Activated CD4-positive, alpha-beta T cell treated with anti-CD3 and anti-CD28 coated beads, Interleukin-2, amount 10 ng/mL, durations not matched to agents 7 days and 5 days (primary cell): ENCODE data around the gene AREL1. TPM values are rescaled to one million over a fixed set of nuclear protein-coding genes. Genes with fewer than 3 reads are reported as not detected.

Experiments
- CTCF ChIA-PET: fragments of 350-600 bp; sonication (Branson Sonifier 250); formaldehyde crosslinking; loops from one replicate; lab custom pipeline; 2021; ENCODE audit warnings: antibody characterized with exemption; lab: Charles Lee
- POLR2A ChIA-PET: fragments of 350-600 bp; sonication (Branson Sonifier 250); formaldehyde crosslinking; loops from one replicate; lab custom pipeline; 2021; ENCODE audit warnings: antibody characterized with exemption; lab: Charles Lee
- DNase-seq: peaks from one replicate; pipeline ENCODE4 v3.0.0-alpha.2; 2020
- H3K27ac Mint-ChIP-seq: one replicate; pipeline ENCODE4 v1.8.0; 2021; ENCODE audit warnings: mild to moderate bottlenecking, moderate library complexity, mixed read lengths
- H3K27me3 Mint-ChIP-seq: one replicate; pipeline ENCODE4 v1.8.0; 2021; ENCODE audit warnings: mixed read lengths
- H3K36me3 Mint-ChIP-seq: one replicate; pipeline ENCODE4 v1.8.0; 2021; ENCODE audit warnings: low read depth, mixed read lengths
- H3K4me1 Mint-ChIP-seq: one replicate; pipeline ENCODE4 v1.8.0; 2021; ENCODE audit warnings: mixed read lengths
- H3K4me3 Mint-ChIP-seq: one replicate; pipeline ENCODE4 v1.8.0; 2021; ENCODE audit warnings: mild to moderate bottlenecking, moderate library complexity, mixed read lengths
- H3K9me3 Mint-ChIP-seq: one replicate; pipeline ENCODE4 v1.8.0; 2021; ENCODE audit warnings: mixed read lengths
- total RNA-seq, 2 experiments: library from RNA; stranded (reverse); gene quantifications; one replicate each; pipeline ENCODE4 v1.2.3, GENCODE V29; 2021

AREL1 gene
- total RNA-seq, 2 experiments from 2014 or later: 44.1 to 44.2 TPM

DNA sequence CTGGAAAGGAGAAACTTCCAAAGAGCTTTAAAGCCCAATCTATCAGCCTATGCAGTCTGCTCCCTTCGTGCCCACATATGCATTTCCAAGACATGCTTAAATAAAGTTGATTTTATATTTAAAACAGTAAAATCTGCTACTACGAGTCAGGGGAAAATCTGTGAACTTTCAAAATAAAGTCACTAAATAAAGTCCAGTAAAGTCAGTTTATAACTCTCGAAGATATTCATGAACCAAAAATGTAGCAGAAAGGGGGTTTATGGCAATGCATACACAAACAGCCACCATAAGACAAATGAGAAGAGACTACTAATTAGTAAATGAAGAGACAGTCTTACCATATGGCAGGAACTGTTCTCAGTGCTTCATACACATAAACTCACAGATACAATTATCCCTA is 19.7 kb downstream of the AREL1 start:
- no peak for DNase-seq
- no peaks in the 10 kb centered on the region for H3K27me3 Mint-ChIP-seq
- ChIA-PET POLR2A (no interaction called here), CTCF (no interaction called here)
- no peak overlapping the region for H3K27ac Mint-ChIP-seq
- no peak overlapping the region for H3K4me3 Mint-ChIP-seq
- peaks cover 24% of the 10 kb centered on the region for H3K36me3 Mint-ChIP-seq
- no peaks in the 10 kb centered on the region for H3K9me3 Mint-ChIP-seq
- H3K4me1 Mint-ChIP-seq: peaks cover 5% of the 10 kb centered on the region

DNA sequence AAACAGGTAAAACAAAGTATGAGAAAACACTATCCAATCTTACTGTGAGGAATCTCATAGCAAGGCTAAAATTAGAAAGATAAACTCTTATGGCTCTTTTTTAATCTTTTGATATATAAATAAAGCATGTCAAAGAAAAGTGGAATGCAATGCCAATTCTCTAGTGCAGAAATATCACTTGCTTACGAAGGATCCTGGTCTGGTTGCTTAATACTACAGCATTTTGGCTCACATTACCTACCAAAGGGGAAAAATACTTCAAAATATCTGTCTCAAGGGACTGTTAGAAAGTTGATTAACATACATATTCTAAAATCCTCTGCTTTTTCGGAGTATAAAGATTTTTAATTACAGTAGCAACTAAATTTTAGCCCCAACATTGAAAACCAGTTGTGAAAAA is 21.4 kb downstream of the AREL1 start:
- H3K36me3 Mint-ChIP-seq: peaks cover 17% of the 10 kb centered on the region
- no peak for DNase-seq
- CTCF ChIA-PET: no interaction called here
- no peaks in the 10 kb centered on the region for H3K9me3 Mint-ChIP-seq
- H3K27ac Mint-ChIP-seq: no peak overlapping the region
- POLR2A ChIA-PET: no interaction called here
- H3K27me3 Mint-ChIP-seq: no peaks in the 10 kb centered on the region
- peaks cover 5% of the 10 kb centered on the region for H3K4me1 Mint-ChIP-seq
- no peak overlapping the region for H3K4me3 Mint-ChIP-seq

GRCh38 chr14:74685921-74686678 is 26.8 kb downstream of the AREL1 start:
- Mint-ChIP-seq H3K27me3 (no peaks in the 10 kb centered on the region), H3K4me1 (peaks cover 25% of the 10 kb centered on the region), H3K36me3 (peaks cover 42% of the 10 kb centered on the region), H3K27ac (no peak overlapping the region), H3K9me3 (no peaks in the 10 kb centered on the region), H3K4me3 (no peak overlapping the region)
- DNase-seq: no peak
- ChIA-PET POLR2A (no interaction called here), CTCF (interaction anchor here (0.5 to 0.8 kb wide), 3 partner anchors 11 to 413 kb away, joined by 3 read pairs; no protein-coding TSS in a partner anchor)

DNA sequence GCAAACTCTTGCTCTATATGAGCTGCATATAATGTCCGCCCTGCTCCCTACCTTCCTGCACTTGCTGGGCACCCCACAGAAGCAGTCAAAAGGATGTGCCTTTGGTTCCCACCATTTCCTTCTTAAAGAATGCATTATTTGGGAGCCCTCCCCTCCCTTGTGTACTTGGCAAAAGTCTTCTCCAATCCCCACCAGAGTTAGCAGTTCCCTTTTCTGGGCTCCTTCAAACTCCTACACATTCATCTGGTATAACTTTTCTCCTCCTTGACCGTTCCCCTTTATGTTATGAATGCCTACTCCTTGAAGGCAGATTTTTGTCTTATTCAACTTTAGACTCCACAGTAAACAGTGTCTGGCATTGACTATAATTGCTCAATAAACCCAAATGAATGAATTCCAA is 27.8 kb downstream of the AREL1 start:
- H3K4me1 Mint-ChIP-seq: peaks cover 25% of the 10 kb centered on the region
- ChIA-PET POLR2A (no interaction called here), CTCF (interaction anchor here (0.6 kb wide), 1 partner anchor 412 kb away, joined by 3 read pairs; no protein-coding TSS in a partner anchor)
- DNase-seq: no peak
- peaks cover 40% of the 10 kb centered on the region for H3K36me3 Mint-ChIP-seq
- no peak overlapping the region for H3K4me3 Mint-ChIP-seq
- no peaks in the 10 kb centered on the region for H3K9me3 Mint-ChIP-seq
- no peaks in the 10 kb centered on the region for H3K27me3 Mint-ChIP-seq
- no peak overlapping the region for H3K27ac Mint-ChIP-seq

DNA sequence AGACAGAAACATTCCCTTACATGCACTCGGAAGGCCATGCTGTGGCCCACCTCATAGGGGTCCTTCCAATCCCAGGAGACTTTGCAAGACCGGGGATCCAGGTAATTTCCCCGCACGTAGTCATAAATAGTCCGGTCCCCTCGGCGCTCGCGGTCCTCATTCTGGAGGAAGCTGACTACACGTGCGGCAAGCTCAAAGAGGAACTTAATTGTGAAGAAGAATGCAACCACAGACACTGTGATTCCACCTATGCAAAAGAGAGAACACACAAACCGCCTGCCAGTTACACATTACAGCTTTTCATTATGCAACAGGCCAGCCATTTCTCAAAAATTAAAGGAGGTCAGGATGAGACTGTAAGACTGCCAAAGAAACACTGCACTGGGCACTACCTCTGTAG is 28.4 kb downstream of the AREL1 start:
- H3K4me1 Mint-ChIP-seq: peaks cover 25% of the 10 kb centered on the region
- peaks cover 40% of the 10 kb centered on the region for H3K36me3 Mint-ChIP-seq
- H3K9me3 Mint-ChIP-seq: no peaks in the 10 kb centered on the region
- CTCF ChIA-PET: interaction anchor here (0.7 kb wide), 1 partner anchor 78 kb away, joined by 6 read pairs; no protein-coding TSS in a partner anchor
- H3K27me3 Mint-ChIP-seq: no peaks in the 10 kb centered on the region
- DNase-seq: no peak
- H3K27ac Mint-ChIP-seq: peak overlapping the region; percentile 33
- POLR2A ChIA-PET: no interaction called here
- H3K4me3 Mint-ChIP-seq: no peak overlapping the region

DNA sequence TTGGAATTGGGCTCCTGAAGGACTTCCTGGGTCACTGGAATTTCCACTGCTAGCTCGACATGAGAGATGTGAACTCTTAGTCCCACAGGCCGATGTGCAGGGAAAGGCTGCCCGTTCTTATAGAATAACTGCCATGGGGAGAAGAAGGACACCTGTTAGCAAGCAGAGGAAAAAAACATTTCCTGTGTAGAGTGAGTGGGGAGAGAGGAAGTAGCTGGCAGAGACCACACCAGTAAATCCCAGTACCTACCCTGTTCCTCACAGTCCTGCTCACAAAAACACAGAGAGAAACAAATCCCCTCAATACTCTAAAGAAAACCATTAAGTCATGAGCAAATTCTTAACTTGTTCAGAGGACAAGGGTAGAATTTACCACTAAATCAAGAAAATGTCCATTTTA is 29.5 kb downstream of the AREL1 start:
- Mint-ChIP-seq H3K27ac (no peak overlapping the region), H3K4me1 (peaks cover 25% of the 10 kb centered on the region)
- POLR2A ChIA-PET: no interaction called here

DNA sequence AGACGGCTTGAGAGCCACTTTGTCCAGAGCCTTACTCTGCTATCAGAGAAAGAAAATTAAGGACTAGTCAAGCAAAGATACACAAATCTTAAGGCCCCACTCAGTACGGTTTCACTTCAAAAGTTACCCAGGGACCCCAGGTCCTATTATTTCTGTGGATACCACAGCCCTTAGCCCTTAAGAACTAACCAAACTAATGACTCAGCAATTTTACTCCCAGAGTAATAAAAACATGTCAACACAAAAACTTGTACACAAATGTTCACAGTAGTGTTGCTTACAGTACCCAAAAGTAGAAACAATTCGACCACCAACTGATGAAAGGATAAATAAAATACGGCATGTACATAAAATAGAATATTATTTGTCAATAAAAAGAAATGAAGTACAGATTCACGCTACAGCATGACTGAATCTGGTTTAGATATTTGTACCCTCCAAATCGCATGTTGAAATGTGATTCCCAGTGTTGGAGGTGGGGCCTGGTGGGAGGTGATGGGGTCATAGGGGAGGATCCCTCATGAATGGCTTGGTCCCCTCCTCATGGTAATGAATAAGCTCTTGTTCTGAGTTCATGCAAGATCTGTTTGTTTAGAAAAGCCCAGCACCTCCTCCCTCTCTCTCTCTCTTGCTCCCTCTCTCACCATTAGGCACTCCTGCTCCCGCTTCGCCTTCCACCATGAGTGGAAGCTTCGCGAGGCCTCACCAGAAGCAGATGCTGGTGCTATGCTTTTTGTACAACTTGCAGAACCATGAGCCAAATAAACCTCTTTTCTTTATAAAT is 30.5 kb downstream of the AREL1 start:
- Mint-ChIP-seq H3K4me3 (no peak overlapping the region), H3K36me3 (peaks cover 32% of the 10 kb centered on the region), H3K27me3 (no peaks in the 10 kb centered on the region), H3K4me1 (peaks cover 25% of the 10 kb centered on the region), H3K27ac (no peak overlapping the region), H3K9me3 (no peaks in the 10 kb centered on the region)
- POLR2A ChIA-PET: no interaction called here
- CTCF ChIA-PET: no interaction called here
- no peak for DNase-seq

More for the DNA sequence above, 29.5 kb downstream of the AREL1 start:
- no peak overlapping the region for H3K4me3 Mint-ChIP-seq
- no peaks in the 10 kb centered on the region for H3K9me3 Mint-ChIP-seq
- no peaks in the 10 kb centered on the region for H3K27me3 Mint-ChIP-seq
- DNase-seq: no peak
- H3K36me3 Mint-ChIP-seq: peaks cover 35% of the 10 kb centered on the region
- CTCF ChIA-PET: no interaction called here

- CTCF ChIA-PET: no interaction called here
- no peaks in the 10 kb centered on the region for H3K4me1 Mint-ChIP-seq
- POLR2A ChIA-PET: no interaction called here
- H3K27me3 Mint-ChIP-seq: no peaks in the 10 kb centered on the region
- no peaks in the 10 kb centered on the region for H3K9me3 Mint-ChIP-seq
- DNase-seq: no peak
- no peak overlapping the region for H3K4me3 Mint-ChIP-seq
- no peak overlapping the region for H3K27ac Mint-ChIP-seq
- peaks cover 50% of the 10 kb centered on the region for H3K36me3 Mint-ChIP-seq
Measured at GRCh38 chr14:74675219-74675618, 37.7 kb downstream of the AREL1 start.

GRCh38 chr14:74673768-74674167 is 39.1 kb downstream of the AREL1 start:
- no peaks in the 10 kb centered on the region for H3K27me3 Mint-ChIP-seq
- H3K36me3 Mint-ChIP-seq: peaks cover 59% of the 10 kb centered on the region
- ChIA-PET POLR2A (no interaction called here), CTCF (no interaction called here)
- H3K4me1 Mint-ChIP-seq: no peaks in the 10 kb centered on the region
- DNase-seq: no peak
- H3K9me3 Mint-ChIP-seq: no peaks in the 10 kb centered on the region
- no peak overlapping the region for H3K4me3 Mint-ChIP-seq
- H3K27ac Mint-ChIP-seq: no peak overlapping the region

- Mint-ChIP-seq H3K9me3 (no peaks in the 10 kb centered on the region), H3K4me1 (peaks cover 5% of the 10 kb centered on the region), H3K36me3 (peaks cover 71% of the 10 kb centered on the region), H3K4me3 (no peak overlapping the region), H3K27me3 (no peaks in the 10 kb centered on the region), H3K27ac (no peak overlapping the region)
- no peak for DNase-seq
- CTCF ChIA-PET: no interaction called here
- POLR2A ChIA-PET: no interaction called here
Measured at GRCh38 chr14:74671789-74672188, 41.1 kb downstream of the AREL1 start.

- H3K4me1 Mint-ChIP-seq: peaks cover 5% of the 10 kb centered on the region
- H3K27me3 Mint-ChIP-seq: no peaks in the 10 kb centered on the region
- no peak overlapping the region for H3K4me3 Mint-ChIP-seq
- ChIA-PET POLR2A (no interaction called here), CTCF (no interaction called here)
- peaks cover 67% of the 10 kb centered on the region for H3K36me3 Mint-ChIP-seq
- H3K27ac Mint-ChIP-seq: no peak overlapping the region
- DNase-seq: no peak
- no peaks in the 10 kb centered on the region for H3K9me3 Mint-ChIP-seq
Measured at GRCh38 chr14:74670726-74671411, 42.0 kb downstream of the AREL1 start.

- Mint-ChIP-seq H3K9me3 (no peaks in the 10 kb centered on the region), H3K27ac (no peak overlapping the region), H3K27me3 (no peaks in the 10 kb centered on the region), H3K4me1 (peaks cover 5% of the 10 kb centered on the region), H3K36me3 (peaks cover 57% of the 10 kb centered on the region), H3K4me3 (no peak overlapping the region)
- ChIA-PET CTCF (no interaction called here), POLR2A (no interaction called here)
- no peak for DNase-seq
Measured at GRCh38 chr14:74669846-74670245, 43.0 kb downstream of the AREL1 start.

DNA sequence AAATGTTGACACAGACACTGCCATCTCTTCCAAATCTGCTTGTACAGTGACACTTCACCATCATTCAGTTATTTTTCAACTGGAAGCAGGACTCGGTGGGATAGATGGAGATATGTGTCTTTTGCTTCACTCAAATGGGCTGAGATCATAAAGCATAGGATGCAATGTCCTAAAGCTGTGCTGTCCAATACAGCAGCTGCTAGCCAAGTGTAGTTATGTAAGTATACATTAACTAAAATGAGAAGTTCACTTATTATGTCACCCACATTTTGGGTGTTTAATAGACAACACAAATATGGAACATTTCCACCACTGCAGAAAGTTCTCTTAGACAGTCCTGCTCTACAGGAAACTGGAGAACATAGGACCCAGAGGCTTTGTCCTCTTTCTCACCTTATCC is 43.6 kb downstream of the AREL1 start:
- no peak for DNase-seq
- H3K4me3 Mint-ChIP-seq: no peak overlapping the region
- no peaks in the 10 kb centered on the region for H3K27me3 Mint-ChIP-seq
- H3K9me3 Mint-ChIP-seq: no peaks in the 10 kb centered on the region
- ChIA-PET CTCF (interaction anchor here (3.0 kb wide), 1 partner anchor 20 kb away, joined by 8 read pairs; no protein-coding TSS in a partner anchor), POLR2A (no interaction called here)
- peaks cover 54% of the 10 kb centered on the region for H3K36me3 Mint-ChIP-seq
- H3K27ac Mint-ChIP-seq: no peak overlapping the region
- peaks cover 5% of the 10 kb centered on the region for H3K4me1 Mint-ChIP-seq
